ENCODE data around the gene KRTAP12-4.
"Not testable (repeated sequence)": the region's sequence is repeated elsewhere in the genome, so short reads cannot be mapped to it uniquely, and the experiment has no call there.

KRTAP12-4 gene

DNA sequence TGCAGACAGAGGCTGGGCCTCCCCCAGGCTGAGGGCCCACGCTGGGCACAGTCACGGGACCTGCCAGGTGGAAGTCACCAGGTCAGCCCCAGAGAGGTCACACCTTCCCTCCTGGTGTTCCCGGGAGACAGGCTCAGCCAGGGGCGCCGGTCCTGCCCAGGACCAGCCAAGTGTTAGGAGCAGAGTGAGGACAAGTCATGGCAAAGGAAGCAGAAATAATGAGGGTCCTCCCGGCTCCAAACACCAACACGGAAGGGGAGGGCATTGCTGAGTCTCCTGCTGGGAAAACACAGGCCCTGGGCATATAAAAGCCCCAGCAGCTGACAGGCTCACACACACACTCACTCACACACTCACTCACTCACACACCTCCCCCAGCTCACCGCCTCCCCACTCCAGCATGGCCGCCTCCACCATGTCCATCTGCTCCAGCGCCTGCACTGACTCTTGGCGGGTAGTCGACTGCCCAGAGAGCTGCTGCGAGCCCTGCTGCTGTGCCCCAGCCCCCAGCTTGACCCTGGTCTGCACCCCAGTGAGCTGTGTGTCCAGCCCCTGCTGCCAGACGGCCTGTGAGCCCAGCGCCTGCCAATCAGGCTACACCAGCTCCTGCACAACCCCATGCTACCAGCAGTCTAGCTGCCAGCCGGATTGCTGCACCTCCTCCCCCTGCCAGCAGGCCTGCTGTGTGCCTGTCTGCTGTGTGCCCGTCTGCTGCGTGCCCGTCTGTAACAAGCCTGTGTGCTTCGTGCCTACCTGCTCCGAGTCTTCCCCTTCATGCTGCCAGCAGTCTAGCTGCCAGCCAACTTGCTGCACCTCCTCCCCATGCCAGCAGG is 17.2 kb downstream of the KRTAP12-4 start, which contains the start of gene KRTAP10-10:
KRTAP10-10 (plus strand) TSS at position 339 of the 833 bp plus-strand sequence; CDS start at position 401, 62 bp downstream.
- Mint-ChIP-seq H3K36me3 (peaks cover 12% of the 10 kb centered on the region), H3K4me3 (no peak within 1 kb of the TSS), H3K27ac (no peak within 1 kb of the TSS), H3K9me3 (ENCODE audit: low read depth) (peaks cover 11% of the 10 kb centered on the region), H3K4me1 (ENCODE audit: low read depth) (no peaks in the 10 kb centered on the region), H3K27me3 (no peaks in the 10 kb centered on the region)

DNA sequence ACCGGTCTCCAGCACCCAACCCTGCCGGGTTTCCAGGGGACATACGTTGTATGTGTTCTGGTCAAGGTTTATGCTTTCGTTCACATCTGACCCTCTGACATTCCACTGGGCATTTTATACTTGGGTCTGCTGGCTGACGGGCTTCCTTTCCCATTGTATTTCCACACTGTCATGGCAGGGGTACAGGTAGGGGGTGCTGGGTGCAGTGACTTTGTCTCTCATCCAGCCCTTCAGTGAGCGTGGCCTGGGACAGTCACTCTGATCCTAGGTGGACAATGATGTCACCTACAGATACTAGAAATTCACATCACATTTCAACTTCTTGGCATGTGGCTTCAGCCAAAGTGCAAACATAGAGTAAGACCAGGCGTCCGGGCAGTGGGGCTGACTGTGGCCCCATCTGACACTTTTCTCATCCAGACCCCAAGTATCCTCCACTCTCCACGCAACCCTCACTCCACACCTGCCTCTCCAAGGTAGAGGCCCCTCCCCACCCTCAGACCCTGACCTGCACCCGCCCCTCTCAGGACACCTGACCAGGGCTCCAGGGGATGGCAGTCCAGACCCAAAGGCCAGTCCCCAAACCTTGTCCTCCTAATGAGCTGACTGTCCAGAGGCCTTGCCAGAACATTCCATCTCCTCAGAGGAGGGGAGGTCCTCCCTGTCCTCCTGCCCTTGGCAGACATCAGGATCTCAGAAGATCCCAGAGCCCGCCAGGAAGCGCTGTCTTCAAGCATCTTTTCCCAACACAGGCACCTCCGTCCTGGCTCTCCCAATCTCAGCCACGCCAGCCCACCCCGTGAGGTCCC is 18.0 kb downstream of the KRTAP12-4 start:
- H3K27me3 Mint-ChIP-seq, result no peaks in the 10 kb centered on the region
- H3K4me1 Mint-ChIP-seq (ENCODE audit: low read depth), result no peaks in the 10 kb centered on the region
- H3K9me3 Mint-ChIP-seq (ENCODE audit: low read depth), result peaks cover 18% of the 10 kb centered on the region
- no peak overlapping the region for H3K4me3 Mint-ChIP-seq
- H3K27ac Mint-ChIP-seq, result no peak overlapping the region
- H3K36me3 Mint-ChIP-seq, result peaks cover 13% of the 10 kb centered on the region

DNA sequence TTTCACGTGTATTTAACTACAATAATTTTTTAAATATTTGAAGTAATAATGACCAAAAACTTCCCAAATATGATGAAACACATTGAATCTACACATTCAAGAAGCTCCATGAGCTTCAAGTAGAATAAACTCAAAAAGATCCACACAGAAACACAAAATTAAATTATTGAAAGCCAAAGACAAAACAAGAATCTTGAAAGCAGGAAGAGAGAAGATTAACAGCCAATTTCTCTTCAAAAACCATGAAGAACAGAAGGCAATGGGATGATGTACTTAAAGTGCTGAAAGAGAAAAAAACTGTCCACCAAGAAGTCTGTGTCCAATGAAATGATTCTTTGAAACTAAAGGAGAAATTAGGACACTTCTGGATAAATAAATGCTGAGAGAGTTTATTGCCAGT is 22.4 kb downstream of the KRTAP12-4 start:
- no peaks in the 10 kb centered on the region for H3K27me3 Mint-ChIP-seq
- no peak overlapping the region for H3K4me3 Mint-ChIP-seq
- H3K4me1 Mint-ChIP-seq (ENCODE audit: low read depth), result peaks cover 24% of the 10 kb centered on the region
- peaks cover 17% of the 10 kb centered on the region for H3K9me3 Mint-ChIP-seq (ENCODE audit: low read depth)
- H3K36me3 Mint-ChIP-seq, result peaks cover 16% of the 10 kb centered on the region
- H3K27ac Mint-ChIP-seq, result no peak overlapping the region

DNA sequence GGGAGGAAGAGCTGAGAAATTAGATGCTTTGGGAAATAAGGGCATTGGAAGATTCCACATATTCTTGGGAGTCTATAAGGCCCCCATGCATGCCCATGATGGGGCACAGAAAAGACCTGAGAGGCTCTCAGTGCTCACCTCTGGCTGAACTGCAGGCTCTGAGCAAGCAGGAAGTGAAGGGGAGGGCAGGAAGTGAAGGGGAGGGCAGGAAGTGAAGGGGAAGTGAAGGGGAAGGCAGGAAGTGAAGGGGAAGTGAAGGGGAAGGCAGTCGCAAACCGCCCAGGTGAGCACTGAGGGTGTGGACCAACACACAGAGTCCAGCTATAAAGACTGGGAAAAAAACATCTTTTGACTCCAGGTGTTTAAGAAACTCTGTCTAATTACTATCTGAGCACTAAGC is 24.0 kb downstream of the KRTAP12-4 start:
- Mint-ChIP-seq H3K4me1 (ENCODE audit: low read depth) (peaks cover 35% of the 10 kb centered on the region), H3K27ac (peak overlapping the region; percentile 86), H3K9me3 (ENCODE audit: low read depth) (peaks cover 17% of the 10 kb centered on the region), H3K27me3 (no peaks in the 10 kb centered on the region), H3K4me3 (peak overlapping the region; percentile 43), H3K36me3 (peaks cover 16% of the 10 kb centered on the region)

DNA sequence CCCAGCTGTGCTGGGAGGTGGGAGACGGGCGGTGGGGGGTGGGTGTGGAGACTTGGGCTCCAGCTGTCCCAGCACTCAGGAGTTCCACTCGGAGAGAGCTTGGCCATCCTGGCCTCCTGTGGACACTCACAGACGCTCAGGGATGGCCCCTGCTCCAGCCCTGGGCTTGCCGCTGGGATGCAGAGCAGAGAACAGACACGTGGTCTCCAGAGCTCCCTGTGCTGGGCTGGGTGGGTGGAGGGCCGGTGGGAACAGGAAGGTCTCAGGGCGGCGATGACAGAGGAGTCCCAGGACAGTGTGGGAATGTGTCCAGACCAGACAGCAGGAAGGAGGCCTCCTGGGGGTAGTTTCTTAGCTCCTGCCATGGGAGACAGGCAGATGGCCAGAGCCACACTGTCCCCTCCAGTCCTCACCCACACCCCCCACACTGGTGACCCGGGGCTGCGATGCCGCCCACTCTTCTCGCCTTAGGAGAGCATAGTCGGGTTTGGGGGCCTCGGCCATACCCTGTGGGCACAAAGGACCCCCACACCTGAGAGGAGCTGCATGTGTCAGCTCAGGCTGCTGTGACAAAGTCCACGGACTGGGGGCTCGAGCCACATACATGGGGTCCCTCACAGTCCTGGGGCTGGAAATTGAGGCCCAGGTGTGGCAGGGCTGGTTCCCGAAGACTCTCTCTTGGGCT is 25.6 kb downstream of the KRTAP12-4 start:
- Mint-ChIP-seq H3K9me3 (ENCODE audit: low read depth) (peaks cover 24% of the 10 kb centered on the region), H3K27me3 (no peaks in the 10 kb centered on the region), H3K4me1 (ENCODE audit: low read depth) (peaks cover 36% of the 10 kb centered on the region), H3K27ac (no peak overlapping the region), H3K4me3 (no peak overlapping the region), H3K36me3 (peaks cover 24% of the 10 kb centered on the region)

DNA sequence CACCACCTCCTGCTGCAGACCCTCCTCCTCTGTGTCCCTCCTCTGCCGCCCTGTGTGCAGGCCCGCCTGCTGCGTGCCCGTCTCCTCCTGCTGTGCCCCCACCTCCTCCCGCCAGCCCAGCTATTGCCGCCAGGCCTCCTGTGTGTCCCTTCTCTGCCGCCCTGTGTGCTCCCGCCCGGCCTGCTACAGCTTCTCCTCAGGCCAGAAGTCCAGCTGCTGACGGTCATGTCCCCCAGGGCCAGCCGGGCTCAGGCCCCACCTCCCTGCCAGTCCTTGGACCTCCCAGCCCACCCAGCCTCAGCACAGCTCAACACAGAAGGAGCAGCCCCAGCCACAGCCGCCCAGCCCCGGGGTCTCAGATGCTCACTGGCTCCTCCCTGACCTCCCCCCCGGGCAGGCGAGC is 26.6 kb downstream of the KRTAP12-4 start:
- peaks cover 34% of the 10 kb centered on the region for H3K9me3 Mint-ChIP-seq (ENCODE audit: low read depth)
- peaks cover 24% of the 10 kb centered on the region for H3K36me3 Mint-ChIP-seq
- H3K4me3 Mint-ChIP-seq, H3K27me3 Mint-ChIP-seq, H3K27ac Mint-ChIP-seq: not testable (repeated sequence)
- H3K4me1 Mint-ChIP-seq (ENCODE audit: low read depth), result peaks cover 36% of the 10 kb centered on the region

DNA sequence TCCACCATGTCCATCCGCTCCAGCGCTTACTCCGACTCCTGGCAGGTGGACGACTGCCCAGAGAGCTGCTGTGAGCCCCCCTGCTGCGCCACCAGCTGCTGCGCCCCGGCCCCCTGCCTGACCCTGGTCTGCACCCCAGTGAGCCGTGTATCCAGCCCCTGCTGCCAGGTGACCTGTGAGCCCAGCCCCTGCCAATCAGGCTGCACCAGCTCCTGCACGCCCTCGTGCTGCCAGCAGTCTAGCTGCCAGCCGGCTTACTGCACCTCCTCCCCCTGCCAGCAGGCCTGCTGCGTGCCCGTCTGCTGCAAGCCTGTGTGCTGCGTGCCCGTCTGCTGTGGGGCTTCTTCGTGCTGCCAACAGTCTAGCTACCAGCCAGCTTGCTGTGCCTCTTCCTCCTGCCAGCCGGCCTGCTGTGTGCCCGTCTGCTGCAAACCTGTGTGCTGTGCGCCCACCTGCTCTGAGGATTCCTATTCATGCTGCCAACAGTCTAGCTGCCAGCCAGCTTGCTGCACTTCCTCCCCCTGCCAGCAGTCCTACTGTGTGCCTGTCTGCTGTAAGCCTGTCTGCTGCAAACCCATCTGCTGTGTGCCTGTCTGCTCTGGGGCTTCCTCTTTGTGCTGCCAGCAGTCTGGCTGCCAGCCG is 27.2 kb downstream of the KRTAP12-4 start:
- Mint-ChIP-seq H3K9me3 (ENCODE audit: low read depth) (peaks cover 38% of the 10 kb centered on the region), H3K4me3 (peak overlapping the region; percentile 27), H3K4me1 (ENCODE audit: low read depth) (peaks cover 36% of the 10 kb centered on the region), H3K36me3 (peaks cover 28% of the 10 kb centered on the region)
- not testable (repeated sequence) for H3K27me3 Mint-ChIP-seq, H3K27ac Mint-ChIP-seq

DNA sequence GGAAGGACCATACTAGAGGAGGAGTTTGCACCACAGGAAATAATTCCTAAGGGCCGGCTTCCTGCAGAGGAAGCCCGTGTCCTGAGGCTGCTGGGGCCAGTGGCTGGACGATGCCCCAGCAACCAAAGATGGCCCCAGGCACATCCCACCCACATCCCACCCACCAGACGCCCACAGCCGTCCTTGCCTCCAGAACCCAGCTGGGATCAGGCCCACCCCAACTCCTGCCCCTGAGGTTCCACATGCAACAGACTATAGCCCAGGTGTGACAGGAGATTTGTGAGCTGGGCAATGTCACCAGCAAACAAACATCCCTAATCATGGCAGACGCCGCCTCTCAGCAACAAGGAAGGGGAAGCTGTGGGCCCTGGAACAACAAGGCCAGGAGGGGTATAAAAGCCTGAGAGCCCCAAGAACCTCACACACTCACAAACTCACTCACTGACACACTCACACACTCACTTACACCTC is 27.8 kb downstream of the KRTAP12-4 start, which contains the start of gene KRTAP10-9:
KRTAP10-9 (plus strand) TSS at position 421 of the 471 bp plus-strand sequence. CDS start 79 bp downstream, outside the sequence.
- Mint-ChIP-seq H3K4me3 (peak within 1 kb of the TSS; percentile 27), H3K27me3 (no peaks in the 10 kb centered on the region), H3K4me1 (ENCODE audit: low read depth) (peaks cover 36% of the 10 kb centered on the region), H3K36me3 (peaks cover 27% of the 10 kb centered on the region), H3K9me3 (ENCODE audit: low read depth) (peaks cover 34% of the 10 kb centered on the region), H3K27ac (peak within 1 kb of the TSS; percentile 34)

DNA sequence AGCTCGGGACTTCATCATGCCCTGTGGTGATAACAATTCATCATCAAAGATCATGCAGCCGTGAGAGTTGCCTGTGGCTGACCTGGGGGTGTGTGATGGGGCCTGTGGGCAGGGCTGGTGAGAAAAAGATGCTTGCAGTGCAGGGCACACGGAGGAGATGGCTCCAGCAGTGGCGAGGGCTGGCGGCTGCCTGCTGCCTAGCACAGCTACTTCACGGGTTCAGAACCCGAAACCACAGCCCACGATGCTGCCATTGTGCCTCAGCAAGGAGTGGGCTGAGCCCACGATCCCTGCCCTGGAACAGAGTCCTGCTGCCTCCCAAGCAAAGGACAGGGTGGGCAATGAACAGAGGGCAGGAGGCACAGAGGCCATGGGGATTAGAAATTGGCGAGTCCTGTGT is 28.2 kb downstream of the KRTAP12-4 start:
- Mint-ChIP-seq H3K4me3 (no peak overlapping the region), H3K4me1 (ENCODE audit: low read depth) (peaks cover 36% of the 10 kb centered on the region), H3K36me3 (peaks cover 26% of the 10 kb centered on the region), H3K27ac (peak overlapping the region; percentile 34), H3K27me3 (no peaks in the 10 kb centered on the region), H3K9me3 (ENCODE audit: low read depth) (peaks cover 32% of the 10 kb centered on the region)

DNA sequence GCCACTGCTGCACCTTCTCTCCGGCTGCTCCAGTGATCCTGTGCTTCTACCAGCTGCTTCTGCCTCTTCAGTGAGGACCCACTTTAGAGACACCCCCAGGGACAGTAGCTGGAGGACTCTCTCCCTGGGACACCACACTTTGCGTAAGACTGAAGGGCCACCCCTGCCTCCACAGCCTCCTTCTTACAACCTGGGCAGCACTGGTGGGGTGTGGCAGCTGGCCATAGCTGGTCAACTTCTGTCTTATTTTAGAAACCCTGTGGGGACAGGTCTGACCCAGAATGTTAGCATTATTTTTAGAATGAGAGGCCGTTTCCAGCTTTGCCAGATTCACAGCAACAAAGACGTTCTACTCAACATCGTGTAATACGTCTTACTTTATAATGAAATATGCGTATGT is 28.7 kb downstream of the KRTAP12-4 start:
- no peak overlapping the region for H3K27ac Mint-ChIP-seq
- peaks cover 29% of the 10 kb centered on the region for H3K9me3 Mint-ChIP-seq (ENCODE audit: low read depth)
- peaks cover 23% of the 10 kb centered on the region for H3K36me3 Mint-ChIP-seq
- no peaks in the 10 kb centered on the region for H3K27me3 Mint-ChIP-seq
- no peak overlapping the region for H3K4me3 Mint-ChIP-seq
- H3K4me1 Mint-ChIP-seq (ENCODE audit: low read depth), result peaks cover 34% of the 10 kb centered on the region

DNA sequence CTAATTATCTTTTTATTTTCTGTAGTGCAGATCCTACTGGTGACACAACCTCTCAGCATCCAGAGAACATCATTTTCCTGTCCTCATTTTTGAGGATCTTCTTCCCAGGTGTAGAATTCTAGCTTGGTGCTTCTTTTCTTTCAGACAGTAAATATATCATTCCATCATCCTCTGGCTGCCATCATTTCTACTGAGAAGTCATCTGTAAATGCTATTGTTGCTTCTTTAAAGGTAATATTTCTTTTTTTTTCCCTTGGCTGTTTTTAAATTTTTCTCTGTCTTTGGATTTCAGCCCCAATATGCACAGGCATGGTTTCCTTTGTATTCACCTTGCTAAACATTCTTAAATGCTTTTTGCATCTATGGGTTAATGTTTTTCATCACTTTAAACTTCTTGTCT is 30.9 kb downstream of the KRTAP12-4 start:
- no peak overlapping the region for H3K4me3 Mint-ChIP-seq
- H3K27ac Mint-ChIP-seq, result no peak overlapping the region
- peaks cover 38% of the 10 kb centered on the region for H3K4me1 Mint-ChIP-seq (ENCODE audit: low read depth)
- peaks cover 42% of the 10 kb centered on the region for H3K9me3 Mint-ChIP-seq (ENCODE audit: low read depth)
- H3K36me3 Mint-ChIP-seq, result peaks cover 36% of the 10 kb centered on the region
- H3K27me3 Mint-ChIP-seq, result no peaks in the 10 kb centered on the region

DNA sequence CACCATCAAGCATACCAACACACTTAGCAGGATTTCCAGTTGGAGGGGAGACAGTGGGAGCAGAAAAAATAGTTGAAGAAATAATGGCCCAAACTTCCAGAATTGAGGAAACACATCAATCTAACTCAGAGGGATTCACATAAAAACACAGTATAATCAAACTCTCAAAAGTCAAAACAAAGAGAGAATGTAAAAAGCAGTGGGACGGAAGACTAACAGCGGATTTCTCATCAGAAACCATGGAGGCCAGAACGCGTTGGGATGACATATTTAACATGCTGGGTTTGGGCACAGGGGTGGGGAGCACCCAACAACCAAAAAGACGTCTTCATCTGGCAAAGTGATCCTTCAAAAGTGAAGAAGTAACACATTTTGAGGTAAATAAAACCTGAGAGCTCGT is 34.6 kb downstream of the KRTAP12-4 start:
- Mint-ChIP-seq H3K36me3 (peaks cover 36% of the 10 kb centered on the region), H3K27me3 (no peaks in the 10 kb centered on the region), H3K4me3 (no peak overlapping the region), H3K4me1 (ENCODE audit: low read depth) (peaks cover 50% of the 10 kb centered on the region), H3K9me3 (ENCODE audit: low read depth) (peaks cover 42% of the 10 kb centered on the region), H3K27ac (peak overlapping the region; percentile 95)

DNA sequence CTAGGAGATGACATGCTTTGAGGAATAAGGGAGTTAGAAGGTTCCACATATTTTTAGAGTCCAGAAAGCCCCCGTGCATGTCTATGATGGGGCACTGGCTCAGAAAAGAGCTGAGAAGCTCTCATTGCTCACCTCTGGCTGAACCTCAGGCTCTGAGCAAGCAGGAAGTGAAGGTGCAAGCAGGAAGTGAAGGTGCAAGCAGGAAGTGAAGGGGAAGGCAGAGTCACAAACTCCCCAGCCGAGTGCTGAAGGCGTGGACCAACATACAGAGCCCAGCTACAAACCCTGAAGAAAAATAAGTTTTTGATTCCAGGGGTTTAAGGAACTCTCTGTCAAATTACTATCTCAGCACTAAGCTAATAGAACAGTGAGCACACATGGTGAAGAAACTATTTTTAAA is 35.5 kb downstream of the KRTAP12-4 start:
- Mint-ChIP-seq H3K36me3 (peaks cover 28% of the 10 kb centered on the region), H3K4me3 (peak overlapping the region; percentile 75), H3K27ac (peak overlapping the region; percentile 95), H3K9me3 (ENCODE audit: low read depth) (peaks cover 36% of the 10 kb centered on the region), H3K27me3 (no peaks in the 10 kb centered on the region), H3K4me1 (ENCODE audit: low read depth) (peaks cover 52% of the 10 kb centered on the region)

DNA sequence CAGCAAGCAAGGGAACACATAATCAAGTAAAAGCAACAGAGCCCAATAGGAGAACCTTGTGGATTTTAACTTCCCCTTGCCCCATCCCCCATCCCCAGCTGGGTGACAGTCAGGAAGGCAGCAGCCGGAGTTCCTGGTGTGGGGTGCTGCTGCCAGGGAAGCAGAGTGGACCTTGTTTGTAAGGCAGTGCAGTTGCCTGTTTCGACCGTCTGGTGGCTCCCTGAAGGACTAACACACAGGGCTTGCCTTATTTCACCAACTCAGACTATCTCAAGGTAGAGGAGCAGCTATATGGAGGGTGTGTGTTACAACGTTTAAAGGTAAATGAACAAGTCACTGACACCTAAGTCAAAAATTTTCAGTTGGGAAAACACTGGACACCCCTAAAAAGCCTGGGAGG is 36.0 kb downstream of the KRTAP12-4 start:
- H3K9me3 Mint-ChIP-seq (ENCODE audit: low read depth), result peaks cover 32% of the 10 kb centered on the region
- no peaks in the 10 kb centered on the region for H3K27me3 Mint-ChIP-seq
- peaks cover 27% of the 10 kb centered on the region for H3K36me3 Mint-ChIP-seq
- H3K27ac Mint-ChIP-seq, result peak overlapping the region; percentile 95
- peaks cover 52% of the 10 kb centered on the region for H3K4me1 Mint-ChIP-seq (ENCODE audit: low read depth)
- peak overlapping the region; percentile 75 for H3K4me3 Mint-ChIP-seq
